ENCODE measurements around the gene CALR. TPM values are rescaled to one million over a fixed set of nuclear protein-coding genes. Genes with fewer than 3 reads are reported as not detected.

Gene CALR
- total RNA-seq, 4 donors from 2014 or later, result 166 to 616 (median 392) TPM

GRCh38 chr19:12946092-12946721 is 7.8 kb downstream of the CALR start:
- intact Hi-C loops (cut with DNase I; ENCODE audit: low total_unique reads), result no loop called here
- no peaks in the 10 kb centered on the region for H3K36me3 ChIP-seq
- peak overlapping the region; percentile 77 to 99 for H3K4me3 ChIP-seq
- peak; percentile 52 to 72 for DNase-seq
- no peaks in the 10 kb centered on the region for H3K27me3 ChIP-seq
- H3K9me3 ChIP-seq, result no peaks in the 10 kb centered on the region
- H3K4me1 ChIP-seq, result no peaks in the 10 kb centered on the region
- no peak for TF ChIP-seq CTCF (IDR thresholded peaks at IDR 0.05)
- no peak for TF ChIP-seq POLR2A (IDR thresholded peaks at IDR 0.05)
- H3K27ac ChIP-seq, result peak overlapping the region; percentile 72 to 99

GRCh38 chr19:12946731-12947496 is 8.5 kb downstream of the CALR start:
- TF ChIP-seq CTCF (IDR thresholded peaks at IDR 0.05) (no peak), POLR2A (IDR thresholded peaks at IDR 0.05) (no peak)
- Histone ChIP-seq H3K27me3 (no peaks in the 10 kb centered on the region), H3K4me1 (no peaks in the 10 kb centered on the region), H3K27ac (peak overlapping the region; percentile 72 to 99), H3K36me3 (no peaks in the 10 kb centered on the region), H3K4me3 (peak overlapping the region; percentile 77 to 99), H3K9me3 (no peaks in the 10 kb centered on the region)
- no peak for DNase-seq
- intact Hi-C loops (cut with DNase I; ENCODE audit: low total_unique reads), result no loop called here

- intact Hi-C loops (cut with DNase I; ENCODE audit: low total_unique reads), result no loop called here
- no peak overlapping the region for H3K4me3 ChIP-seq
- H3K36me3 ChIP-seq, result no peaks in the 10 kb centered on the region
- TF ChIP-seq POLR2A (IDR thresholded peaks at IDR 0.05) (no peak), CTCF (IDR thresholded peaks at IDR 0.05) (no peak)
- DNase-seq, result no peak
- no peaks in the 10 kb centered on the region for H3K4me1 ChIP-seq
- H3K9me3 ChIP-seq, result no peaks in the 10 kb centered on the region
- no peaks in the 10 kb centered on the region for H3K27me3 ChIP-seq
- no peak overlapping the region for H3K27ac ChIP-seq
Measured at GRCh38 chr19:12947702-12948611, 9.5 kb downstream of the CALR start.

GRCh38 chr19:12948612-12949362 is 10.4 kb downstream of the CALR start:
- Histone ChIP-seq H3K4me1 (no peaks in the 10 kb centered on the region), H3K9me3 (no peaks in the 10 kb centered on the region), H3K36me3 (no peaks in the 10 kb centered on the region), H3K4me3 (no peak overlapping the region), H3K27me3 (no peaks in the 10 kb centered on the region), H3K27ac (no peak overlapping the region)
- DNase-seq, result no peak
- intact Hi-C loops (cut with DNase I; ENCODE audit: low total_unique reads), result no loop called here
- TF ChIP-seq CTCF (IDR thresholded peaks at IDR 0.05), result no peak
- no peak for TF ChIP-seq POLR2A (IDR thresholded peaks at IDR 0.05)
